ENCODE measurements around the gene IER5L. TPM values are rescaled to one million over a fixed set of nuclear protein-coding genes. Genes with fewer than 3 reads are reported as not detected.
"Not testable (repeated sequence)": the region's sequence is repeated elsewhere in the genome, so short reads cannot be mapped to it uniquely, and the experiment has no call there.

The IER5L gene
- total RNA-seq, 1 donor from 2014 or later, result 4.6 TPM

DNA sequence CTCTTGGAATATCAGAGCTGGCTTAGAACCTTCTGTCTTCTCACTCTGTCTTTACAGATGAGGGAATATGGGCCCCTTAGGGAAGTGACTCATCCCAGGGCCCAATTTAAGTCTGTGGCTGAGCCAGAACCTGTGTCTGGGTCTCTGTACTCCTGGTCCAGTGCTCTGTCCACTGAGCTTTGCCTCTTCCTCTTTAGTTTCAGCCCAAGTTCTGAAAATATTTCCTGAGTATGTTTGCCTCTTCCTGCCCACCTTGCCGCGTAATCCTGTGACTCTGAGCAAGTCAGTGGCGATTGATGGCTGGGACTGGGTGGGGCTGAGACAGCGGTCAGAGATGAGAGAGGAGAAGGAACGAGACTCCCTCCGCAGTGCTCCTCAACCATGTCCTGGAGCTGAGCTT lies 7.8 kb downstream of the IER5L start:
- no peak for ATAC-seq
- intact Hi-C loops (cut with DNase I), result loop anchor here (10.0 kb wide), 1 partner anchor 245 kb away; no protein-coding TSS in a partner anchor
- DNase-seq (ENCODE audit: missing footprints), result no peak

DNA sequence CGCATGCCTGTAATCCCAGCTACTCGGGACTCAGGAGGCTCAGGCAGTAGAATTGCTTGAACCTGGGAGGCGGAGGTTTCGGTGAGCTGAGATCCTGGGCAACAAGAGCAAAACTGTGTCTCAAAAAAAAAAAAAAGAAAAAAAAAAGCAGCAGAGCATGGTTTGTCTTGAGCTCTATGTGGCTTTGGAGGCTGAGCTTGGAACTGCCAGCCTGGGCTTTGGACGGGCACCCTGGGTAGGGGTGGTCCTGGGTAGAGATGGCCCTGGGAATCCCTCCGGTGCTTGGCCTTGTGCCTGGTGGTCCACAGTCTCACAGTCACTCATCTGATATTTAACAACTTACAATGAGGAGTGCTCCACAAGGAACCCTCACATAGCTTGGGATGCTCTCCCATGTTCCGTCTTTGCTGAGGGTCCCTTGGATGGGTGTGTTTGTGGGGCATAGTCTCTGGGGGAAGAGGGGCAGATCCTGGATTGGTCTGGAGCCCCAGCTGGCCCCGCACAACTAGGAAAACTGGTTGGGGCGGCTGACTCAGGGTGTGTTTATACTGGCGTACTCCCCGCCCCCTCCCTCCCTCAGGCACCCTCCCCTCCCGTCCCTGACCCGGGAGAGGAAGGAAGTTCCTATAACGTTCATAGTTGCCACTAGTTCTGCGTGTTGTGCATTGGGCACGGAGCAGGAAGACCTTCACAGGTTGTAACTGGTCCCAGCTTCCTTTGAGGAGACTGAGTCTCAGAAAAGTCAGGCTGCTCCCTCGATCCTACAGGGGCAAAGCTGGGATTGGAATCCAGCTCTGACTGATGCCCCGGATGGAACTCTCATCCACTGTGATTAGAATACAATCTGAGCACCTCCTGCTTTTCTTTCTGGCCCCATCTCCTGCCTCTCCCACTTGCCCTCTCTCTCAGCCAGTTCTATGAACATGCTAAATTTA lies 11.2 kb downstream of the IER5L start:
- DNase-seq (ENCODE audit: missing footprints) (peak; percentile 78), ATAC-seq (peak; percentile 71)
- intact Hi-C loops (cut with DNase I), result no loop called here

DNA sequence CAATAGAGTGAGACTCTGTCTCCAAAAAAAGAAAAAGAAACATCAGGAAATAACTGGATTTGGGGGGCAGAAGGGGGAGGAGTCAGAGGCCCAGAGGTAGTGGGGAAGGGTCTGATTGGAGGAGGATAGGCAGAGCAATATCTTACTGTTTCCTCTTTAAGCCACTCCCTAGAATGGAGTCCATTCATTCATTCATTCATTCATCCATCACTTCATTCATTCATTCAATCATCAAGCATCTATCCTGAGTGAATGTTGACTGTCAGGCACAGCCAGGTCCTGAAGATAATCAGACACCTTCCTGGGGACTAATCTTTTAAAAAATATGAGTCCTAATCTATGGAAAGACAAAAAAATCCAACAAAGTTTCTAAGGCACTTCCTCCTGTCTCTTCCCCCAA lies 12.9 kb downstream of the IER5L start:
- ATAC-seq (no peak), DNase-seq (ENCODE audit: missing footprints) (no peak)
- intact Hi-C loops (cut with DNase I), result no loop called here

GRCh38 chr9:129164246-129164930 lies 13.7 kb downstream of the IER5L start:
- no peak for DNase-seq (ENCODE audit: missing footprints)
- intact Hi-C loops (cut with DNase I), result no loop called here
- ATAC-seq, result peak; percentile 75

DNA sequence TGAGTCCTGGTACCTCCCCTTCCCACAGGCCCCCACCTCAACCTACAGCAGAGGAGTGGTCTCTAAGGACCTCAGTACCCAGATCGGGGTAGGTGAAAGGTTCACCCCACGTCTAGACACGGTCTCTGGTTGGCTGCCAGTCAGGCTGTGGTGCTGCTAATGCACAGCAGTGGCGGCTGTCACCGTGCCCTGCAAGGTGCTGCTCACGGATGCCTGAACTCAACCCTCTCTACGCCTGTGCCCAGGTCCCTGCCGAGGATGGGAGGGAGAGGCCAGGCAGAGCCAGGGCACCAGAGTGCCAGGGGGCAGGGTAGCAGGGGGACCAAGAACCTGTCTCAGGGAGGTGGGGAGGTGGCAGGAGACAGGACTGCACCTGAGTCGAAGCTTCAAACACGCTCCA lies 14.3 kb downstream of the IER5L start:
- intact Hi-C loops (cut with DNase I), result no loop called here
- DNase-seq (ENCODE audit: missing footprints) (no peak), ATAC-seq (peak; percentile 1)

GRCh38 chr9:129163198-129163670 lies 14.8 kb downstream of the IER5L start:
- intact Hi-C loops (cut with DNase I); ATAC-seq; DNase-seq (ENCODE audit: missing footprints): not testable (repeated sequence)

DNA sequence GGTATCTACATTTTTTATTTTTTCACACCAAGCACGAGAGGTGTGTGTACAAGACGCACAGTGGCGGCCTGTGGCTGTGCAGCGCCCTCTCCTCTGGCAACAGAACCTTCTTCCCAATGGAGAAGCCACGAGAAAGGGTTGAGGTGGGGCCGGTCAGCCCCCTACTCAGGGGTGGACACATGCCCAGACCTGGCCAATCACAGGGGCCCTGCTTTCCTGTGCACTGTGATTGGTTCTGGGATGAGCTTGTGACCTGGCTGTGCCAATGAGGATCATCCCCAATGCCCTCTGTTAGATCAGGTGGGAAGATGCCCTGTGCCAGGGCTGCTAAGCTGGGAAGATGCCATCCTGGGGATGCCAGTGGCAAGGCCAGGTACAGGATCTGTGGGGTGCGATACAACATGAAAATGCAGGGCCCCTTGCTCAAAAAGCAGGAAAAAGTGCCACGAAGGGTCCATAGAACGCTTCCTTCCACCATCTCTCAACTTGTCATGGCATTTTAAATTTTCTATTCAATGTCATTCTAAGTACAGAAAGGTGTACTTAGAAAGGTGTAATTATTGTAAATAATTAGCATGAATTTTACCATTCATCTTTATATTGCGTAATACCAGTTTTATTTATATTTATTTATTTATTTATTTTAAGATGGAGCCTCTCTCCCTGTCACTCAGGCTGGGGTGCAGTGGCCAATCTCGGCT lies 15.4 kb downstream of the IER5L start:
- no peak for ATAC-seq
- intact Hi-C loops (cut with DNase I), result no loop called here
- DNase-seq (ENCODE audit: missing footprints), result no peak

GRCh38 chr9:129161534-129161837 lies 16.6 kb downstream of the IER5L start:
- DNase-seq (ENCODE audit: missing footprints) (no peak), ATAC-seq (no peak)
- intact Hi-C loops (cut with DNase I), result no loop called here

GRCh38 chr9:129160712-129161533 lies 17.1 kb downstream of the IER5L start:
- DNase-seq (ENCODE audit: missing footprints) (no peak), ATAC-seq (no peak)
- intact Hi-C loops (cut with DNase I), result no loop called here

DNA sequence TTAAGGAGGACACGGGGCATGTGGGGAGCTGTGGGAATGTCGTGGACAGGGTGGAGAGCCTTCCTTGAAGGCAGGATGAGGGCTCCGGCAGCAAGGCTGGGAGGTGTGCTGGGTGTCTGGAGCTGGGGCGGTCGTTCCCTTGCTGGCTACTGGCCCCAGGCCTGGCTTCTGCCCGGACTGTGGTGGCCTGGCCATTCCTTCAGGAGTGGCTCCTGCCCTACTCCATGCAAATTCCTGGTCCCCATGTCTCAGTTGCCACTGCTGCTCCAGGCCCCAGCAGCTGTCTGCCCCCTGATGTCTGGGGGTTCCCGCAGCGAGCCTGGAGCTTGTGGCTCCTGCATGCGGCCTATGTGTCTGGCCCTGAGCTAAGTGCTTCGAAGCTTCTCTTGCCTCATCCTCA lies 21.9 kb downstream of the IER5L start:
- intact Hi-C loops (cut with DNase I), result no loop called here
- no peak for DNase-seq (ENCODE audit: missing footprints)
- ATAC-seq, result no peak

- no peak for ATAC-seq
- DNase-seq (ENCODE audit: missing footprints), result no peak
- intact Hi-C loops (cut with DNase I), result no loop called here
These were observed 23.1 kb downstream of the IER5L start for GRCh38 chr9:129154866-129155477.

- ATAC-seq (no peak), DNase-seq (ENCODE audit: missing footprints) (no peak)
- intact Hi-C loops (cut with DNase I), result no loop called here
These were observed 26.6 kb downstream of the IER5L start for GRCh38 chr9:129151469-129151868.

DNA sequence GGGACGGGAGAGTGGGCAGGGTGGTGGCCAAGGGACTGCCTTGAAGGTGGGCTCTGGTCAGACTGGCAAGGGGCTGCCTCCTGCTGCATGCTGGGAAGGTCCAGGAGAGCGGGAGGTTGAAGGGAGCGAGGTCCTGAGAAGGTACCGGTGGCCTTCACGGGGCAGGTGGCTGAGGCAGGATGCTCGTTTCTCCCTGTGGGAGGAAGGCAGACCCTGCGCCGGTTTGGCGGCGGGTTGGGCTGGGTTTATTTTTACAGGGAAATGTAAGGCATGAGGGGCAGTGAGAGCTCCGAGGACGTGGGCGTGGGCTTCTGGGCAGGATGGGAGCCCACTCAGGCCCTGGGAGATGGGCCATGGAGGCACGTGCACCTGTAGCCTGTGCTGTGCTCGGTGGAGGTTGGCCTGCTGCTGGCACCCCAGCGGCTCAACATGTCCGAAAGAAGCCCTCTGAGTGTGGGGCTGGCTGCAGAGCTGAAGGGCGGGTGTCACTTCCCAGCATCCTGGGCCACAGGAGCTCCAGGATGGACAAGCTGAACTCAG lies 27.3 kb downstream of the IER5L start:
- DNase-seq (ENCODE audit: missing footprints), result no peak
- no peak for ATAC-seq
- intact Hi-C loops (cut with DNase I), result no loop called here

- intact Hi-C loops (cut with DNase I), result no loop called here
- DNase-seq (ENCODE audit: missing footprints) (no peak), ATAC-seq (no peak)
These were observed 27.9 kb downstream of the IER5L start for GRCh38 chr9:129150122-129150521.

- ATAC-seq (no peak), DNase-seq (ENCODE audit: missing footprints) (no peak)
- intact Hi-C loops (cut with DNase I), result no loop called here
These were observed 28.6 kb downstream of the IER5L start for GRCh38 chr9:129149442-129149841.

DNA sequence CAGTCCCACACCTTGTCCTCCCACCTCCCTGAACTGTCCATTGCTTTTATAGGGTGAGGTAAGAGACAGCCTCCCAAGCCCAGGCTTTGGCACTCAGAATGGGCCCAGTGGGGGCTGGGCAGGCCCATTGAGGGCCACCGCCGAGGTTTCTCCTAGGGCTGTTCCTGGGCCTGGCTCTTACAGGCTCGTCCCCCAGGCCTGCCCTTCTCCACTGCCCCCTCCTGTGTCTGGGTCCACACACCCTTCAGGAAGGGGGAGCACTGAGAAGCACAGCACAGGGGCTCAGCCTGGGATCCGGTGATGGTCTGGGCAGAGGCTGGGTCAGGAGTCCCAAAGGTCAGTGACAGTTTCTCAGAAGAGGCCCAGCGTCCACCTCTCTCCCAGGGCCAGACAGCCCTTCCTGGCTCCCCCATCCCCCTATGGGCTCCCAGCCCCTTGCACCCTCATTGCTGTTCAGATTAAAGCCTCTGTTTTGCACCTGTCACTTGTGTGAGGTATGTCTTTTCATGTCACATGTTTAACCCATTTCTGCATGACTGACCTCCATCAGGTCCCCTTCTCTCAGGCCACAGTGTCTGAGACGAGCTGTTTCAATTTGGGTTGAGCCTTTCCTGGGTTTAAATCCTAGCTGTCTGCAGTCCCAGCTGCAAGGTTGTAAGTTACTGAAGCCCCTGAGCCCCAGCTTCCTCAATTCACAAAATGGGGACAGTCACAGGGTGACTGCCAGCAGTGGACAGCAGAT lies 29.4 kb downstream of the IER5L start:
- intact Hi-C loops (cut with DNase I), result no loop called here
- no peak for ATAC-seq
- DNase-seq (ENCODE audit: missing footprints), result peak; percentile 43

DNA sequence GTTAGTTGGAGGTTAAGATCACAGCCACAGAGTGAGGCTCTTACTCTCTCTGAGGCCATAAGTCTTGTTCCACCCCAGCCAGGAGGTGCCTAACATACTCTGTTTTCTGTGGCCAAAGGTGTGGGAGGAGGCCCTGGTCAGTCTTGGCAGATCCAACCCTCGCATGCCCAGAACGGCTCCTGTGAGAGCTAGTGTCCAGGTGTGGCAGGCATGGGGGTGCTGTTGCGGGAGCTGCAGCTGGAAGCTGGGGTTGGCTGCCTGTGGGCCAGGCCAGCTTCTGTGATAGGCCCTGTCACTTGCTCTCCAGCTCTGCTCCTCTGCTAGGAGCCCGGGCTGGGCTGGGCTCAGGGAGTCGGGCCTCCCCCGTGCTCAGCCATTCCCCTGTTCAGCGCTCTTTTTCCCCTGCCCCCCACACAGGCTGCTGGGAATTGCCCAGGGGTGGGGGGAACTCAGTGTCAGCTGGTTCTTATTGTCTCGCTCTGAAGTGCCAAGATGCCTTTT lies 31.6 kb downstream of the IER5L start:
- peak; percentile 21 for ATAC-seq
- intact Hi-C loops (cut with DNase I), result no loop called here
- peak; percentile 64 for DNase-seq (ENCODE audit: missing footprints)
